Endometrium (tissue), 2 donors: Measurements from ENCODE around the gene ABHD8.

Source experiments
- FAIRE-seq: peaks from 2 replicates; lab custom pipeline; 2012; peaks lifted over from hg19 to GRCh38; lab: Jason Lieb, UNC
- donor health status: control.
- donor health status: control.

ABHD8 gene

DNA sequence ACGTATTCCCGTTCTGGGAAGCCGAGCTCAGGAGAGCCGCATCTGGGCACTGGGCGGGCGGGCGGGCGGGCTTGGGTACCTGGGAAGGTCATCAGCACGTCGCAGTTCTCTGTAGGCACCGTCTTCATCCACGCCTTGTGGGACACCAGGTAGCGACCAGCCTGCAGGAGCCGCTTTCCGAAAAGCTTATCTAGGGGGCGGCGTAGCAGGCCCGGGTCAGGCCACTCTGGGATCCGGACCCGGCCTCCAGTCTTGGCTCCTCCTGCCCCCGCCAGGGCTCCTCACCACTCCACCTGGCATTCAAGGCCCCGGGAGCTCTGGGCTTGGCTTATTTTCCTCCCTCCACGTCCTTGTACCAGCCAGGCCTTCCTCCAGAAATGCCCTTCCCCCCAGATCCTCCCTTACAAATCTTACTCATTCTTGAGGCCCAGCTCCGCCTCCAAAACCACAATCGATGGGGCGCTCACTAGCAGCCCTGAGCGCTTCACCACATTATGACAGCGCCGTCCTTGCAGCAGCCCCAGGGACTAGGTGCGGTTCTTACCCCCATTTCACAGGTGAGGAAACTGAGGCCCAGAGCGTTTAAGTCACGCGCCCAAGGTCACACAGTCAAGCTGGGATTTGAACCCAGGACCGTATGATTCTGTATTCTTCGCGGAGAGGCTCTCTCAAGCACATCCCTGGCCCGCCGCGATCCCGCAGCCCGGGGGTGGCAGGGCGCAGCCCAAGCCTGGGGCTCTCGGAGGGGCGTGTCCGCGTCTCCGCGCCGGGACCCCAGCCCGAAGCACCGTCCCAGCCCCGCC lies 30.6 kb upstream of the ABHD8 start:
- no peak for FAIRE-seq

DNA sequence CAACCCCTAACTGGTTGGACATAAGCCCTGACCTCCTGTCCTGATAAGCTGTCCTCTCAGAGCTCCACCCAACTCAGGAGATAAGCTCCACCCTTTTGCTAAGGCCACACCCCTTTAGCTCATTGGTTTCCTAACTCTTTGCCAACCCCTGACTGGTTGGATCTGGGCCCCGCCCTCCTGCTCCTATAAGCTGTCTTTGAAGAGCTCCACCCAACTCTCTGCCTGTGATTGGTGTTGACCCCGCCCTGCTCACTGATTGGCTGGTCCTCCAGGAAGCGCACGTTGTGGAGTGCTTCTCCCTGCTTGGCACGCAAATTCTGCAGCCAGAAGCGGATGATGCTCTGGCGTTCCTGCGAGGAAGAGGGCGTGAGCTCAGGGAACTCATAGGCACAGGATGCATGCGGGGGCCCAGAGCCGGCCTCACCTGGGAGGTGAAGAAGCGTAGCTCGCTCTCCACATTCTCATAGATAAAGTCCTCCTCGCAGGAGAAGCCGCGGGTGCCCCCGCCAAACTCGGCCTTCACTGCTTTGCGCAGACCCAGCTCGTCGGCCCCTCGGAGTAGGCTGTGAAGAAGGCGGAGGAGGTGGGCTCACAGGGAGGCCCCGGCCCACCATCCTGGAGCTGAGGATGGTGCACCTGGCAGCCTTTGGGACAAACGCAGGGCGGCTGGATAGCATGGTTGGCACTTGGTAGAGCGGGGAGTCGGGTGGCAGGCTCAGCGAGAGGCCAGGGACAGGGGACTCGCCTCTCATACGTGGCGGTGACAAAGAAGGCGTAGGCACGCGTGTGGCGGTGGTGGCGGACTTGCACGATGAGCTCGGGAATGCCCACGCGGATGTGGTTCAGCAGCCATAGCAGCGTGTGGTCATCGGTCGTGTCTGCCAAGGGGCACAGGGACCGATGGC lies 29.7 kb upstream of the ABHD8 start:
- no peak for FAIRE-seq

DNA sequence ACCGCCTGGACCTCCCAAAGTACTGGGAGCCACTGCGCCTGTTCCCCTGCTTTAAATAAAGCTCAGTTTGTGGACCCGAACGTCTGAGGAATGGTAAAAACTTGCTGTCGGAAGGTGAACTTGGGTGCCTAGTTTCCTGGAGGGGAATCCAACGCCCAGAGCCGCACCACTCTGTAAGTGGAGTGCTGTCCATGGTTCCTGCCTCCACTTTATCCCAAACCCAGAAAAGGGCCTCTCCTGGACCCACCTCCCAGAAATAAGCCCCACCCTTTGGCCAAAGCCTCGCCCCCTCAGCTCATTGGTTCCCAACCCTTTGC lies 29.1 kb upstream of the ABHD8 start:
- no peak for FAIRE-seq

DNA sequence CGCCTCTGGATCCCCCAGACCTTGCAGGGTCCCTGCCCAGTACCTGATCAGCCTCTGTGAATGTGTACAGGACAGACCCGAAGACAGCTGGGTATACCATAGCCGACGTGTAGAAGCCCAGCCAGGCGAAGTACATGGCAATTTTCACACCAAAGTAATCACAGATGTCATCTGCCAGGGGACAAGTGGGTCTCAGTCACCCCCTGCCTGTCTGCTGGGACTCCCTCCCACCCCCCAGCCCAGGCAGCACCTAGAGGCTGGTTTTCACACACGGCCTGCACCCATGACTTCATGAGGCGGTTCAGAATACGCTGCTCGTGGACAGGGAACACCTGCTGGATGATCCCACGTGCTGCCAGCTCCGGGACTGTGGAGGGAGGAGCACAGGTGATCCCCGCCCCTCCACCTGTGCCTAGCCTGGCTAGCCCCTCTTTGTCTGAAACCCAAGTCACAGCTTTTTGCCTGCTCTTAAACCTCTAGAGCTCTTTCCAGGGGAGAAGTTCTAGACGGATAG lies 27.9 kb upstream of the ABHD8 start:
- FAIRE-seq = no peak

DNA sequence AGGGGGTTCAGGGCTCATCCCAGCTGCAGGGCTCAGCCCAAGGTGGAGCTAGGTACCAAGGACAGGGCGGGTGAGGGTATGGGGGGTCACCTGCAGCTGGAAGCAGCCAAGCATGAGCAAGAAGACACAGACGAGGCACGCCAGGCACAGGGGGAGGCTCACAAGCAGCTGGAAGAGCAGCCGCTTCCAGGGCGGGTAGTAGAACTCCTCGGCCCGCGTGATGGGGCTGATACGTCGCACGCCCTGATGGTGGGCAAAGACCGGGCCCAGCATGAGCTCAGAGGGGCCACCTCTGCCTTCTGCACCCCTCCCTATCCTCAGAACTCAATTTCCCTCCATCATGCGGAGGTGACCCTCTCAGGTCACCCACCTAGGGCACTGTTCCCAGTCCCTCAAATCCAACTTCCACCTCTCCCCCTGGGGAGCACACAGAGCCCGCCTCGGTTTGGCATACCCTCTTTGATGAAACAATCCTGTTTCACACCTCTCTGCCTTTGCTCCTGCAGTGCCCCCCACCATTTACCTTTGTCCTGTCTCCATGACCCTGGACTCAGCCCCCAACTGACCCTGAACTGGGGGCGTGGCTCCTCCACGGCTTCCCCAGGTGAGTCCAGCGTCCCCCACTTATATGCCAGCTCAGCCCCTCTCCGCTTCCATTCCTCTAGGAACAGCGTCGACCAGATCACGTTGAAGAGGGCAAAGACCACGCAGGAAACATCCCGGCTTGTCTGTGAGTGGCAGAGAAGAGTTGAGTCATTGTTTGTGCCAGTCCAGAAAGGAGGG lies 27.2 kb upstream of the ABHD8 start:
- no peak for FAIRE-seq

DNA sequence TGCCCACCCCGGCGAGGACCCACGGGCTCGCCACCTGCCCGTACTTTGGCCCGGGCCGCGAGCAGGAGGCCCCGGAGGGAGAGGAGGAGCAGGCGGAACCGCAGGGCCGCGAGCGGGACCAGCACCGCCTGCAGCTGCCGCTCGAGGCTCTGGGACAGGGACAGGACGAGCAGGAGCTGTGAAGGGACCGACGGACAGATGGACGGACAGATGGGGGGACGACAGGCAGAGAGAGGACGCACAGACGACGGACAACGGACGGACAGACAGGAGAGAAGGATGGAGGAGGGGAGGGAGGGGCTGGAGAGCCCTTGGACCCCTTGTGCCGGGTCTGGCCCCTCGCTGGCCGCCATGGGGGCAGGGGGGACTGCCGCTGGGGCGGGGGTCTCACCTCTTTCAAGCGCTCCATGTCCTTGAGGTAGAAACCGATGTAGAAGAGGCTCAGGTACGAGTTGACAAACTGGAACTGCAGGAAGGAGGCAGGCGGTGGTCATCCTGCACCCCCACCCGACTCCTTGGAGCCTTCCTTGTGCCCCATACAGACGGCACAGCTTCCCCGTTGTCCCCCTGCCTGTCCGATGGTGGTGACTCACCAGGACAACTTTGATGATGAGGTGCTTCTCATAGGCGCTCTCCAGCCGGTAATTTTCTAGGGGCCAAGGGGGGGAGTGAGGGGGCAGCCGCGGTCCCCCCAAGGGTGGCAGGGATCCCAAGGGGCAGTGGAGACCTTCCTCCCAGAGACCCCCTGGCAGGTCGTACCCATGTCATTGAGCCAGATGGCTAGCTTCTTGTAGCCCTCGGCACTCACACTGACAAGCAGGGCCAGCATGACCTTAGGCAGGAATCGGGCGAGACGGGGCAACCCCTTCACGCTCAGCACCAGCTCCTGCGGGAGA lies 26.4 kb upstream of the ABHD8 start:
- FAIRE-seq = no peak

DNA sequence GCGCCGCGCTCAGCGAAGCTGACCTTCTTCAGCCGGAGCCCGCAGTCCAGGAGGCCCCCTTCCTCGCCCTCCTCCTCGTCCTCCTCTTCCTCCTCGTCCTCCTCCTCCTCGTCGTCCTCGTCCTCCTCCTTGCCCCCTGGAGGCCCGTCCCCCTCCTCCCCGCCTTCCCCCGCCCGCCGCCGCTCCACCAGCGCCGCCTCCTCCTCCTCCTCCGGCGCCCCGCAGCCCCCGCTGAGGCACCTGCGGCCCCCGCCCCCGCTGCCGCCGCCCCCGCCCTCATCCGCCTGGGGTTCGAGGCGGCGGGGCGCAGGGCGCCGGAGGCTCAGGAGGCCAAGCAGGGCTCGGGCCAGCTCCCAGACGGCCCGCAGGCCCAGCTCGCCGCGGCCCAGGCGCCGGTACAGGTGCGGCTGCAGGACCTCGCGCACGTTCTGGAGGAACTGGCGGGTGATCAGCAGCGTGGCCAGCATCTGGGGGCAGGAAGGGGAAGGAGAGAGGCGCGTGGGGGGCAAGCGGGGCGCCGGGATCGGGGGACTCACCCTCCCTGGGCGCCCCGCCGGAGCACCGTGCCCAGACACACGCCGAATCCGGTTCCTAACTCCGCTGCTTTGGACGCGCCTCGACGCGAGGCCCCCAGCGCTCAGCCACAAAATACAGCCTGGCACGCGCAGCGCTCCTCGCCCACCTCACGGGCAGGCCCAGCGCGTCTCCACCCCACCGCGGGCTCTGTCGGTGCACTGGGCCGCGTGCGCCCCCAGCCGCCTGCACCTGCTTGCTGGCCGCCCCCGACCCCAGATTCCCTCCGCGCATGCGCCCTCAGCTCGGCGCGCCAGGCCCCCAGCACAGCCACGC lies 25.5 kb upstream of the ABHD8 start:
- FAIRE-seq = no peak

DNA sequence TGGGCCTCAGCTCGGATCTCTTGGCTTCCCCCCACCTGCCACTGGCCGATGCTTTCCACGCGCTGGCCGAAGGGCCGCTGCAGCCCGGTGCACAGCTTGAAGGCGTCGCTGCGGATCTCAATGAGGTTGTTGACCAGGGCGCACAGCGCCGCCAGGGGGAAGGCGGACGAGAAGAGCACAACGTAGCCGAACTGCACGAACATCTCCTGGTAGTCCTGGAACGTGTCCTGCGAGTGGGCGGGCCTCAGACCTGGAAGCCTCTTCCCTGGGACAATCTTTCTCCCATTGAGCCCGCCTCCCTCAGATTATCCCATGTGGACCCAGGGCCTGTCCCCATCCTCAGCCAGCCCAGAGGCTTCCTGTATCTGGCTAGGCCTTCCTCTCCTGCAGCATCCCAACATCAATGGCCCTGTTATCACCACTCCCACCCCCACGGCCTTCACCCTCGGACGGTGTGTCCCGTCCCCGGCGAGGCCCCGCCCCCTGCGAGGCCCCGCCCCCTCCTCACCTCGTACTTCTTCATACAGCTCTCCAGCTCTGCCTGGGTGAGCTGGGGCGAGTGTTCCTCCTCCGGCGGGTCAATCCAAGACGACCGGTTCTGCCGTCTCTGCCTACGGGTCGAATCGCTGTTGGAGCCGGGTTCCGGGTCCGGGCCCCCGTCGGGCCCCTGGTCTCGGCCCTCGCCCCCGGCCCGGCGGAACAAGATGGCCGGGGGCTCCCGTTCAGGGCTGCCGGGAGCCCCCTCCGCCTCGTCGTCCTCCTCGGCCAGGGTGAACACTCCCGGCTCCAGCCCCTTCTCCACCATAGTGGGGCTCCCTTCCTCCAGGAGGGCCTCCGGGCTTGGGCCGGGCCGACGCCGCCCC lies 24.7 kb upstream of the ABHD8 start:
- no peak for FAIRE-seq

DNA sequence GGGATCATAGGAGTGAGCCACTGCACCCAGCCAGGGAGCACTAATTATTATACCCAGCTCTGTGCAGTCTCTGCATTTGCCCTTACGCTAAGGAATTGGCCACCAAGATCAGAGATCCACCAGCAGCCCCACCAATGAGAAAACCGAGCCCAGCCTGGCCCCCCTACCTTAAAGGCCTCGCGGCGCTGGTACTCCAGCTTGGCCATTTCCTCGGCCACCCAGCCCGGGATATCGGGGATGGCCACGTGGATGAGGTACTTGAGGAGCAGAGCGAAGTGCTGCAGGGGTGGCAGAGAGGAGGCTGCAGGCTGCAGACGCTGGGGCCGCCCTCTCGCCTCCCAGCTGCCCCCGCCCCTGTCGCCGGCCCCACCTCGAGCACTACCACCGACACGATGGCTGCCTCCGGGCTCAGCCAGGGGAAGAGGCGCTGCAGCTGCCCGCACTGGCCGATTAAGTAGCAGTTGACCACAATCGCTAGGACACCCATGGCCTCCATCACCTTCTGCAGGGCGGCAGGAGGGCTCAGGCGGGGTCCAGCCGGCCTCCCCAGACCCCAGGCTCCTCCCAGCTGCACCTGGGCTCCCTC lies 23.9 kb upstream of the ABHD8 start:
- FAIRE-seq = no peak

DNA sequence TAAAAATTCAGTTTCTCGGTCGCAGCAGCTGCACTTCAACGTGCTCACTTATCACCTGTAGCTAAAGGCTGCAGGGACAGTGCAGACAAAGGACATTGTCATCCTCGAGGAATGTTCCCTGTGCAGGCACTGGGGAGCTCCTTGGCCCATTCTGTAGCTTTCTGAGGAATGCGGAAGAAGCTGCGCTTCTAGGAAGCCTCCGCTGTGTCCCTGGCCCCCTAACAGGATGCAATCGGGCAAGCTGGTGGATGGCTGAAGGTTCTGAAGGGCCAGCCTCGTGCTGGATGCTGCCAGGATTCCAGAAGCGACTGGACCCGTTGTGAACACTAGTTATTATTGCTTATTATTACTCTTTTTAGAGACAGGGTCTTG lies 23.4 kb upstream of the ABHD8 start:
- FAIRE-seq = no peak

DNA sequence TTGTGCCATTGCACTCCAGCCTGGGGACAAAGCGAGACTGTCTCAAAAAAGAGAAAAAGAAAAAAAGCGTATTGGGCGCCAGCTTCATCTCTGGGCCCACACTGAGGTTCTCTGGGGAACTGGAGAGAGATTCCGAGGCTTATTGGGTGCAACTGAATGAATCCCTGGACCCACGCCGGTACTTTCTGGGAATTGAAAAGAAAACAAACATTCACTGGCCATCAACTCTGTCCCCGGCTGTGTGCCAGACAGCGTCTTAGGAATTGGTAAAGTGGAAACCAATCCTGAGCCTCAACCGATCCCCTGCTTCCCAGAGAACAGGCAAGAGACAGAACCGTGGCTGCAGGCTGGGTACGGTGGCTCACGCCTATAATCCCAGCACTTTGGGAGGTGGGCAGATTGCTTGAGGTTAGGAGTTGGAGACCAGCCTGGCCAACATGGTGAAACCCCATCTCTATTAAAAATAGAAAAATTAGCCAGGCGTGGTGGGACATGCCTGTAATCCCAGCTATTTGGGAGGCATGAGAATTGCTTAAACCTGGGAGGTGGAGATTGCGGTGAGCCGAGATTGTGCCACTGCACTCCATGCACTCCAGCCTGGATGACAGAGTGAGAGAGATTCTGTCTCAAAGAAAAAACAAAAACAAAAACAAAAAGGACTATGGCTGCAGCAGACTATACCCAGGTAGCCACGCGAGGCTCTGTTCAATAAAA lies 22.8 kb upstream of the ABHD8 start:
- no peak for FAIRE-seq

DNA sequence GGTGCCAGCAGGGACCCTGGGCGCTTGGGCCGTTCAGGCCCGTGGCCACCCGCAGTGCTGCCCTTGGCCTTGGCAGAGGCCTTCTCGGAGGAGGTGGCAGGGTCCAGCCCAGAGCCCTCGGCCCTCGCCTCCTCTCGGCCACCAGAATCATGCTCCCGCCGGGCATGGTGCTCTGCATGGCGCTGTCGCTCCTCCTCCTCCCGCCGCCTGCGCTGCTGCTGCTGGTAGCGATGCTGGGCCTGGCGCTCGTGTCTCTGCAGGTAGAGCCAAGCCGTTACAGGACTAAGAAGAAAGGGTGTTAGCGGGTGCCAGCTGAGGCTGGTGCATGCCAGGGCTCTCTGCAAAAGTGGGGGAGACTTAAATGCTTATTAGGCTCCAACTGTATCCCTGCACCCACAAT lies 21.9 kb upstream of the ABHD8 start:
- no peak for FAIRE-seq

DNA sequence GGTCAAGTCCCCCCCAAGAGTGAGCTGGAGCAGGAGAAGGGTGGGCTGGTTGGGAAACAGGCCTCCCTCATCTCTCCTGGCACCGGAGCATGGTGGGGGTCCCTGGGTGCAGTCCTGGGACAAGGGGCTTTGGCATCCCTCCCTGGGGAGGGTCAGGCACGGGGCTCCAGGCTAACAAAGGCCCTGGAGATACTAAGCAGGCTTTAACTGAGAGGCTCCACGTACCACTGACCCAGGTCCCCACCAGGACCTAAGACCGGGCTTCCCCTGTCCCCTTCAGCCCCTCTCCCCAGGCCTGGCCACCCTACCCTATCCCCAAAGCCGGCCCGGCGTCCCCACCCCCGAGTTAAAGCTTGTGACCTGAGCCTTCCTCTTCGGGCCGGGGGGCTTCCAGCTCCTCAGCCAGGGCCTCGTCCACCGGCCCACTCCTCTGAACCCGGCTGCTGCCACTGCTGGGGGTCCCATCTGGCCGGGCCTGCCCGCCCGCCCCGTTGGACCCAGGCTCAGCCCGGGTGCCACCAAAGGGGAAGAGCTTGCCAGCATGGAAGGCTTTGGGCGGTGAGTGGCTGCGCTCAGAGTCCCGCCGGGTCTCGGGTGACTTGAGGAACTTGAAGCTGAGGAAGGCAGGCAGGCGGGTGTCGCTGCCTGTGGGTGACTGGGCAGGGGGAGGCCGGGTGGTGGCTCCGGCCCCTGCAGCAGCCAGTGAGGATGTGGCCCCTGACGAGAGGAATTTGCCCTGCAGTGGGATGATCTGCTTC lies 21.3 kb upstream of the ABHD8 start:
- FAIRE-seq = no peak

DNA sequence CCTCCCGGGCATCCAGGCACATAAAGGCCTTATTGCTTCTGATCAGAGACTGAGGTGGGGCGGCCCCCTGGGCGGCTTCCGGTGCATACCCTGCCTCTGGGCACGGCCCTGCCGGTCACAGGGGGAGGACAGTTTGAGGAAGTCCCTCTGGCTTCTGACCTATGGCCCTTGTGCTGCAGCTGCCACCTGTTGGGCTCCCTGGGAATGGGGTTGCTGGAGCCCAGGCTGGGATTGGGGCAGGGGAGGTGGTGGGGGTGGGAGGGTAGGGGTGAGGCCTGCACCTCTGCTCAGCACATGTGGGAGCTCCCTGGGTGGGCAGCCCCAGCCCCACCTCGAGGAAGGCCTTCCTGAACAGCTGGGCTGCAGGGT lies 20.7 kb upstream of the ABHD8 start:
- no peak for FAIRE-seq

DNA sequence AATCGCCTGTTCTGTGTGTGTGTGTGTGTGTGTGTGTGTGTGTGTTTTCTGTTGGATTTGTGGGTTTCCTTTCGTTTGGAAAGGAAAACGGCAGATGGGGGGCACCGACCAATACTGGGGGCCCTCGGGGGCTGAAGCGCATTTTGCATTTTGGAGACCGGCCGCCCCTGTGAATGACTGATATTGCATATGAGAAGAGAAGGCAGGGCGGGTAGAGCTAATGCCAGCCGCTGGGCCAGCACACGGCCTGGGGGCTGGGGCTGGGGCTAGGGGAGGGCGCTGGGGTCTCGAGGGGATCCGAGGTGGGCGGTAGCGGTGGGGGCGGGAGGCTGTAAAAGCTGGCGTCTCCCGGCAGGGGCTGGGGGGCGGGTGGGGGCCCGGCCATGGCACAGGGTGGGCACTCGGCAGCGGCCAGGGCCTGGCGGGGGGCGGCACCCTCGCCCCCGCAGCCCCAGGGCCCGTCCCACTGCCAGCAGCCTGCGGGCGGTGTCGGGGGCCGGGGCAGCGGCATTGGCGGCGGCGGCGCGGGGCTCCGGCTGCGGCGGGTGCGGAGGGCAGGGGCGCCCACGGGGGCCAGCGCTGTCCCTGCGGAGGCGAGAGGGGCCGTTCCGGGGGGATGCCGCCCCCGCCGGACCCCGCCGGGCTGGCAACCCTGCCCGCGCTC lies 20.2 kb upstream of the ABHD8 start:
- FAIRE-seq = no peak

DNA sequence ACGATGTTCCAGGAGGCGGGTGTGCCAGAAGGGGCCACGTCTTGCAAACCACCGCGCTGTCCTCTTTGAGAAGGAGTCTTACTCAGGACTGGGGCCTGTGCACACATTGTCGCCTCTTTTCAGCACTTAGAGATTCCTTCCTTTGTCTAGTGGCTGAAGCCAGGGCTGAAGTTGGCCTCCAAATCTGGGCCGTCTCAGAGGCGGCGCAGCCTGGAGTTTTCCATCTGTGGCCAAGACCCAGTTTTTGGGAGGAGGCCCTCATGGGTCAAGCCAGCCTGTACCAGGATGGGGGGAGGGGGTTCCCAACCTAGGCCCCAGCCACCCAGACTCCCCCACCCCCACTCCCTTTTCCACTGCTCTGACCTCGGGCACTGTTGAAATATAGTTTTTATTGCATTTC lies 19.6 kb upstream of the ABHD8 start:
- FAIRE-seq = no peak
